IPS-18c (cell line): ENCODE measurements around the gene RICTOR.
"Not testable (repeated sequence)": the region's sequence is repeated elsewhere in the genome, so short reads cannot be mapped to it uniquely, and the experiment has no call there.

Source experiments
- H3K4me3 ChIP-seq: 2 replicates; pipeline ENCODE4 v1.7.0; 2013; ENCODE audit warnings: low read depth, mild to moderate bottlenecking, low read length, moderate library complexity; ENCODE audit not compliant: insufficient read depth
- H3K9me3 ChIP-seq: one replicate; pipeline ENCODE4 v1.6.1; 2013; ENCODE audit warnings: mild to moderate bottlenecking, low read length, moderate library complexity; ENCODE audit not compliant: control insufficient read depth, insufficient read depth

The RICTOR gene

GRCh38 chr5:38996123-38996522, 78.1 kb downstream of the RICTOR start:
- Histone ChIP-seq H3K9me3 (no peaks in the 10 kb centered on the region), H3K4me3 (no peak overlapping the region)

- H3K9me3 ChIP-seq: no peaks in the 10 kb centered on the region
- no peak overlapping the region for H3K4me3 ChIP-seq
These were observed 79.8 kb downstream of the RICTOR start for GRCh38 chr5:38994324-38994927.

DNA sequence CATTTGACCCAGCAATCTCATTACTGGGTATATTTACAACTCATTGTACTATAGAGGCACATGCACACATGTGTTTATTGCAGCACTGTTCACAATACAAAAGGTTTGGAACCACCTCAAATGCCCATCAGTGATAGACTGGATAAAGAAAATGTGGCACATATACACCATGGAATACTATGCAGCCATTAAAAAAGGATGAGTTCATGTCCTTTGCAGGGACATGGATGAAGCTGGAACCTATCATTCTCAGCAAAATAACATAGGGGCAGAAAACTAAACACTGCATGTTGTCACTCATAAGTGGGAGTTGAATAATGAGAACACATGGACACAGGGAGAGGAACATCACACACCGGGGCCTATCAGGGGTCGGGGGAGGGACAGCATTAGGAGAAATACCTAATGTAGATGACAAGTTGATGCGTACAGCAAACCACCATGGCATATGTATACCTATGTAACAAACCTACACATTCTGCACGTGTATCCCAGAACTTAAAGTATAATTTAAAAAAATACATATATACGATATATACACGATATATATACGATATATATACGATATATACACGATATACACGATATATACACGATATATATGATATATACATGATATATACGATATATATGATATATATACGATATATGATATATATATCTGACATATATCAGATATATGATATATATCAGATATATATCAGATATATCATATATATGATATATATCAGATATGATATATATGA, 84.1 kb downstream of the RICTOR start:
- not testable (repeated sequence) for H3K9me3 ChIP-seq, H3K4me3 ChIP-seq

GRCh38 chr5:38985909-38986452, 88.2 kb downstream of the RICTOR start:
- H3K9me3 ChIP-seq: no peaks in the 10 kb centered on the region
- H3K4me3 ChIP-seq: no peak overlapping the region

GRCh38 chr5:38979535-38979934, 94.7 kb downstream of the RICTOR start:
- Histone ChIP-seq H3K4me3 (no peak overlapping the region), H3K9me3 (no peaks in the 10 kb centered on the region)

DNA sequence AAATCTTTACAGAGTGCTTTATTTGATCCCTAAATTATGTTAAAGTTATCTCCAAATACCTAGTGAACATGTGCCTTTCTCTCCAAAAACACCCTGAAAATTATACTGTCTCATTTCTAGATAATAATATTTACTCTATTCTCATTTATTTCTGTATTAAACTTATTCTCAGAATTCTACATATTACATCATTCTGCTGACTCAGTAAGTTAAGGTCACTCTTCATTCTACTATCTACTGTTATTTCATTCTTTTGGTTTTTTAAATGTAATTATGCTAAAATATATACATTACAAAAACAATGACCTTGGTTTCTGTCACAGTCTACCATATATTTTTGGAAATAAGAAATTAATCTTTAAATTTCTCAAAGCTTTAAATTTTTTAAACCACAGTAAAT, 96.2 kb downstream of the RICTOR start:
- Histone ChIP-seq H3K9me3 (no peaks in the 10 kb centered on the region), H3K4me3 (no peak overlapping the region)

- H3K4me3 ChIP-seq: no peak overlapping the region
- no peaks in the 10 kb centered on the region for H3K9me3 ChIP-seq
These were observed 105.5 kb downstream of the RICTOR start for GRCh38 chr5:38968665-38969064.

DNA sequence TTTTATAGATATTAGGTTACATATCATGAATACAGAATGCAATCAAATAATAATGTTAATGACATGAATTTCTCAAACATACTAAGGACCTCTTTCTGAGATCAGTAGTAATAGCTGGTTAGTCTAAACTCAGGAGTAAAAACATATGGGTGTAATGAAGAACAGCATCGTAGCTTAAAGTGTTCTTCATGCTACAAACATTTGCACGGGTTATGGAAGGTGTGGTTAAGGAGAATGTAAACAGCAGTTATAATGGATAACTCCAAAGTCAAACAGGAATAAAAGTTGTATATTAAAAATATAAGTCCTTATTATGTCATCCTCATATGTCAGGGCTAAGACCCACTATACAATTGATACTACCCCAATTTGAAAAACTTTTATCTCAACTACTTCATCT, 112.5 kb downstream of the RICTOR start:
- Histone ChIP-seq H3K9me3 (no peaks in the 10 kb centered on the region), H3K4me3 (no peak overlapping the region)

GRCh38 chr5:38953426-38954012, 120.7 kb downstream of the RICTOR start:
- no peak overlapping the region for H3K4me3 ChIP-seq
- H3K9me3 ChIP-seq: no peaks in the 10 kb centered on the region

DNA sequence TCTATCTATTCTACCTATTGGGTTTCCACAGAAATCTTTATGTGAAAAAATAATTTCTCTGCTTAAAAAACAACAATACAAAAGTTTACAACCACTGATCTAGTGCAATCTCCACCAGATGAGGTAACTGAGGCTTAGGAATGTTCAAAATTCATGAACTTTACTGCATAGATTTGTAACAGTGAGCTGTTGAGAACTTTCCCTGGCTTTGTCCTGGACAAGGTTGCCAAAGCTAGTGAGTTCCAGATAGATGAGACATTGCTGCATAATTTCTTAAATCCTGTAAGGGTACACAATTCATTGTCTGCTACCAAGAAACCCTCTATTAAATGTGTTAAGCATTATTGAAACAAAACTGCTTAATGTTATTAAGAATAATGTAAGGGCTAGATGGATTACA, 125.7 kb downstream of the RICTOR start:
- H3K4me3 ChIP-seq: no peak overlapping the region
- no peaks in the 10 kb centered on the region for H3K9me3 ChIP-seq

- Histone ChIP-seq H3K9me3 (no peaks in the 10 kb centered on the region), H3K4me3 (no peak overlapping the region)
These were observed 129.9 kb downstream of the RICTOR start for GRCh38 chr5:38944282-38944681.

DNA sequence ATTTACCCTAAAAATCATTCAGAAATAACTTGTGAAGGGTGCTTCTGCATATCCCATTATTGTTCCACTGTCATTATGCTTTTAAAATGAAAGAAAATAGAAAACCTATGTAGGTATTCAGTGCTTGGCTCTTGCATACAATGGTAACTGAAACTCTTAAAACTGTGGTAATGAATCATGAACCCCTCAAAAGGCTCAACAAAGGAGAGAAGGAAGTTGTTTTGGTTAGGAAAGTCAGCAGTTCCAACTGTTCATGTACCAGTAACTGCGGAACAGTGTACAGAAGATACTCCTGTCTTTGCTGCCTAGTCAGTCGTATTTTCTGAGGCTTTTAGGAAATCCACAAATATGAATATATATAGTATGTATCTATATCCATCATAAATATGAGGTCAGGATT, 132.3 kb downstream of the RICTOR start:
- no peak overlapping the region for H3K4me3 ChIP-seq

GRCh38 chr5:38940230-38940858, 133.9 kb downstream of the RICTOR start:
- H3K9me3 ChIP-seq: no peaks in the 10 kb centered on the region
- H3K4me3 ChIP-seq: no peak overlapping the region

More for the DNA sequence above, 132.3 kb downstream of the RICTOR start:
- H3K9me3 ChIP-seq: no peaks in the 10 kb centered on the region

GRCh38 chr5:38938973-38939372, 135.2 kb downstream of the RICTOR start:
- H3K4me3 ChIP-seq: no peak overlapping the region
- no peaks in the 10 kb centered on the region for H3K9me3 ChIP-seq

DNA sequence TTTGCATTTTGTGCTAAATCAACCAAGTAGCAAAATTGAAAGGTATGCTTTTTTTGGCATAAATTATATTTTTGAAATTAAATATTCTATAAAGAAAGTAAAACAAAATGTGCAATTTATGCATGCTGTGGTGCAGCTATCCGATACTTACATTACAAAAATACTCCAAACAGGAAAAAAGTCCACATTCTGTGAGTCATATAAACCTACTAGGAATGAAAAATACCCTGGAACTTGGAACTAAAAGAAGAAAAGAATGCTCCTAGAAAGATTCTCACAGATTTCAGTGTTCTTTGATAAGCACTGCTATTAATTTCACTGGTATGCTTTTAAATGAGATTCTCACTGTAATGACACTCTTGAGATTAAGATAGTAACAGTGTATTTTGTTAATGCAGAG, 135.8 kb downstream of the RICTOR start:
- no peak overlapping the region for H3K4me3 ChIP-seq
- no peaks in the 10 kb centered on the region for H3K9me3 ChIP-seq

GRCh38 chr5:38936269-38936668, 137.9 kb downstream of the RICTOR start:
- H3K9me3 ChIP-seq: no peaks in the 10 kb centered on the region
- H3K4me3 ChIP-seq: no peak overlapping the region

DNA sequence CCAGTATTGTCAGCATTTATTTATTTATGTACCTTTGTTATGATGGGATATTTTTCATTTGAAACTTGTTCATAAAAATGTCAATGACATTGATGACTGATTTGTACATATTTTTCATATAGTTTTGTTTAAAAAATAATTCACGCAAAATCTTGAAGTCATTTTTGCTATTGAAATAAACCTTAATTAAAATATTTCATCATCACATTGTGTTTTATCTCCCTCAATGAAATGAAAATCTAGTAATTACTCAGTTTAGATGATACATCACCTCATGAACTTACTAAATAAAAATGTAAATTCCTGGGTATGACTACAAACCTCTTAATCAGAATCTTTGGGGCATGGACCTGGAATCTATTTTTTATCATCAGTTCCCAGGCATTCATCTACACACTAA, 138.8 kb downstream of the RICTOR start:
- no peaks in the 10 kb centered on the region for H3K9me3 ChIP-seq
- no peak overlapping the region for H3K4me3 ChIP-seq
